Heart left ventricle (tissue), 11 donors: ENCODE data around the gene NEIL1. TPM values are rescaled to one million over a fixed set of nuclear protein-coding genes. Genes with fewer than 3 reads are reported as not detected.

Experiments used
- microRNA counts, 2 donors: library from miRNA; unstranded; fragments of <30 nt; microRNA quantifications; one replicate each; lab custom pipeline; 2016
- microRNA-seq, 4 donors: library from miRNA; unstranded; fragments of <30 nt; microRNA quantifications; one replicate each; pipeline versions ENCODE4 to v1.2.0, GENCODE V29; 2017 to 2020
- polyA plus RNA-seq, 2 donors: library from polyadenylated mRNA; stranded (reverse); fragments of 200-250 nt; gene quantifications; one replicate each; pipeline ENCODE4 v1.2.3, GENCODE V29; 2013
- total RNA-seq, 9 donors: library from RNA; depleted of rRNA in 2 of 9; stranded (reverse); fragments of >200 nt in 2 of 9; fragmentation: NEBNext Ultra II Directional in 3 of 9; extraction: Animal tissue kit (Norgen Biotek cat#: 25700) in 3 of 9; gene quantifications; one replicate each; pipeline versions ENCODE4 v1.1.0 to v1.2.4, GENCODE V29; 2016 to 2023
- donor health status: ischemic (EF 13 %, LVEDD 7.1; RV severe dilation, severe dysfunction).
- donor health status: healthy with polysubstance abuse.
- donor health status: DM: no; HTN: yes; CAD: no.
- donor health status: DM: no; HTN: no; CAD: no.
- donor health status: ischemic (EF 25% LVEDD 5.7; RV mildly dilated, moderate dysfunction).
- donor health status: healthy.
- donor health status: DM: yes; HTN: yes; CAD: no.
- donor health status: PGD.
- donor health status: nonischemic (EF 23%, LVEDD 6.1; RV moderate dilation, normal function).

NEIL1 gene
- total and polyA plus RNA-seq, 11 donors, result 3.8 to 15.3 (median 8.1) TPM

MicroRNA genes within 50 kb of the gene (microRNA counts, 767-probe panel; counts per million panel counts)
- 1,966 to 2,255 counts per million in 2 donors for microRNA hsa-miR-631 (lab: Ali Mortazavi, UCI)

Small RNA genes within 50 kb of the gene (microRNA-seq; reads per million reads assigned to microRNA genes)
- gene MIR631, result 0 reads per million in 4 donors

Other genes with a start within 250 kb of the NEIL1 start
- gene C15orf39, start 145.2 kb upstream of the NEIL1 start, total RNA-seq, result 10 to 100 TPM in 8 of 9 donors, 1 to 10 TPM in 1; 10.0 to 26.1 (median 13.9) TPM
- gene C15orf39, start 145.2 kb upstream of the NEIL1 start, polyA plus RNA-seq, result 10 to 100 TPM in 1 of 2 donors, 1 to 10 TPM in 1; 6.5 to 11.9 TPM
- not detected for gene GOLGA6C, start 88.7 kb upstream of the NEIL1 start, total RNA-seq
- not detected for gene GOLGA6C, start 88.7 kb upstream of the NEIL1 start, polyA plus RNA-seq
- gene GOLGA6D, start 64.2 kb upstream of the NEIL1 start, total RNA-seq, result not detected
- not detected for gene GOLGA6D, start 64.2 kb upstream of the NEIL1 start, polyA plus RNA-seq
- gene COMMD4, start 11.0 kb upstream of the NEIL1 start, total RNA-seq, result 10 to 100 TPM; 23.9 to 66.9 (median 35.7) TPM
- 10 to 100 TPM; 51.5 to 53.7 TPM for gene COMMD4, start 11.0 kb upstream of the NEIL1 start, polyA plus RNA-seq
- 100 to 1,000 TPM in 6 of 9 donors, 10 to 100 TPM in 3; 68.0 to 130 (median 111) TPM for gene MAN2C1, start 21.6 kb downstream of the NEIL1 start, total RNA-seq
- 100 to 1,000 TPM in 1 of 2 donors, 10 to 100 TPM in 1; 61.3 to 150 TPM for gene MAN2C1, start 21.6 kb downstream of the NEIL1 start, polyA plus RNA-seq
- 10 to 100 TPM; 17.1 to 43.5 (median 31.8) TPM for gene SIN3A, start 104.7 kb downstream of the NEIL1 start, total RNA-seq
- 10 to 100 TPM in 1 of 2 donors, 1 to 10 TPM in 1; 5.6 to 17.7 TPM for gene SIN3A, start 104.7 kb downstream of the NEIL1 start, polyA plus RNA-seq
- 10 to 100 TPM in 3 of 9 donors, 1 to 10 TPM in 6; 4.6 to 16.8 (median 8.8) TPM for gene PTPN9, start 232.3 kb downstream of the NEIL1 start, total RNA-seq
- 1 to 10 TPM; 2.4 to 7.7 TPM for gene PTPN9, start 232.3 kb downstream of the NEIL1 start, polyA plus RNA-seq